SKM-1 treated with dmso at 0.1 percent for 144 hours (cell line): ENCODE data around the gene S100B.

Experiments
- DNase-seq: peaks from one replicate; lab custom pipeline; 2025; ENCODE audit not compliant: unreplicated experiment; lab: John Stamatoyannopoulos, UW

Gene S100B

DNA sequence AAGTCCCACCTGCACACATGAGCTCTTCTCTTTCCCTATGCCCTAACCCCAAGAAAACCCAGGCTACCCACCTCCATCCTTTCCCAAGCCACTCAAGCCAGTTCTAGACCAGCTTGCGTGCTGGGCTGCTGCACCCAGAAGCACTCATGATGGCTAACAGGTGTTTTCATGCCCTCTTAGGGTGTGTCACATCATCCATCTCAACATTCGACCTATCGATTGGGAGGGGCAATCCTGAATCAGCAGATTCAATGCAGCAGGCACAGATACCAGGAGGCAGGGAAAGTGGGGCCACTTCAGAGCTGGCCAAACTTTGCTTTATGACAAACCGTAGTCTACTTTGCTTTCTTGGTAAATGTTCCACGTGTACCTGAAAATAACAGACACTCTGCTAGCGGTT is 24.0 kb upstream of the S100B start:
- DNase-seq, result no peak

DNA sequence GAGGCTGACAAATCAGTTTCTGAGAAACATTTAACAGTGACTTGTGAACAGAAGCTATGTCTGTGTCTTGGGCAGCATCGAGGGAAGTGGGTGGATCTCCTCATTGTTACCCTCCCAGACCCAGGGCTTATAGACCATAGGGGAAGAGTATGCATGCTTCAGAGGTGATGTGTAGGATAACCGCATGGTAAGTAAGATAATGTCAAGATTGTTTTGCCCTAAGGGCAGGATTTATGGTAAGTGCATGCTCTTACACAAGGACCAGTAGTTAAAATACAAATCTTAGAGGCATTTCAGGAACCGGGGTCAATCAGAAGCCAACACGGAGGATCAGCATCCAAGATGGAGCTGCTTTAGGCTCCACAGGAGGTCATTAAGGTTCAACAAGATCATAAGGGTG is 22.8 kb upstream of the S100B start:
- DNase-seq, result no peak

DNA sequence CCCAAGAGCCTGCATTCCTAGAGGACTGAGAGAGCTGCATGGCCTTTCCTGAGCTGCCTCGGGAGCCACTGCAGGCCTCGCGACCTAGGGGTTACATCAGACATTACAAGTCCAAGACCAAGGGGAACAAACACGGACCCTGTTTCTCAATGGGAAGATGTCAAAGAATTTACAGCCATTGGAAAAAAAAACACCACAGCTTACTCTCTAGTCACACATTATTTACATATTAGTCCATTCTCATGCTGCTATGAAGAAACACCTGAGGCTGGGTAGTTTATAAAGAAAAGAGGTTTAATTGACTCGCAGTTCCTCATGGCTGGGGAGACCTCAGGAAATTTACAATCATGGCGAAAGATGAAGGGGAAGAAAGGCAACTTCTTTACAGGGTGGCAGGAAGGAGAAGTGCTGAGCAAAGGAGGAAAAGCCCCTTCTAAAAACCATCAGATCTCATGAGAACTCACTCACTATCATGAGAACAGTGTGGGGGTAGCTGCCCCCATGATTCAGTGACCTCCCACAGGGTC is 22.2 kb upstream of the S100B start:
- DNase-seq, result peak; percentile 43

DNA sequence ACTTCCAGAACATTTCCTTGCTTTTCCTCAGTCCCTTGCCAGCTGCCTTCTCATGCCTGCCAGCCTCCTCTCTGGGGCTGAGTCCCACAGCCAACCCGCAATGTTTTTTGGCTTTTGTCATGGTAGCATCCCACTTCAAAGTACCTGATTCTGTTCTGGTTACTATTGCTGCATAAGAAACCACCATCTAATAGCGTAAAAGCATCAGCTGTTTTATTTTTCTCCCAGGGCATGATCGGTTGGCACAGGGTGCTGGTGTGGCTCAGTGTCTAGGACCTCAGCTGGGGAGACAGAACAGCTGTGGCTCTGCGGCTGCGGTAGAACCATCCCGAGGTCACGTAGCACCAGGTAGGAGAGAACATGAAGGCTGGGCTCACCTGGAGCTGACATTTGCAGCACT is 21.7 kb upstream of the S100B start:
- DNase-seq, result no peak

- DNase-seq, result no peak
Observed at GRCh38 chr21:46625759-46626158, 20.9 kb upstream of the S100B start.

DNA sequence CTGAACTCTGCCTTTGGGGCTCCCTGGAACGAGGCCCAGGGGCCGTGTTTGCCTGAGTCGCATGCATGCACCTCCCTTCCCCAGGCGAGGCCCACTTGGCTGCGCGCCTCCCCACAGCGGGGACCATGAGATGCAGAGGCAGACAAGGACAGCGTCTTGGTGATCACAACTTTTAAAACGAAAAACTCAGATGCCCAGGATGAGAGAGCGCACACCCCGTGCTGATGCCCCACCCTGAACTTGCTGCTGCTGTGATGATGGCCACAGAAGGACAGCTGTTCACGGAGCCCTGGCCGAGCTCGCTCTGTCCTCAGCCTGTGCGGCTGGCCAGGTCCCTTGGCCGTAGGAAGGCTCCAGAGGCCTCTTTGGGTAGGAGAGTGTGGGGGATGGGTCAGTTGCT is 19.2 kb upstream of the S100B start:
- DNase-seq, result no peak

DNA sequence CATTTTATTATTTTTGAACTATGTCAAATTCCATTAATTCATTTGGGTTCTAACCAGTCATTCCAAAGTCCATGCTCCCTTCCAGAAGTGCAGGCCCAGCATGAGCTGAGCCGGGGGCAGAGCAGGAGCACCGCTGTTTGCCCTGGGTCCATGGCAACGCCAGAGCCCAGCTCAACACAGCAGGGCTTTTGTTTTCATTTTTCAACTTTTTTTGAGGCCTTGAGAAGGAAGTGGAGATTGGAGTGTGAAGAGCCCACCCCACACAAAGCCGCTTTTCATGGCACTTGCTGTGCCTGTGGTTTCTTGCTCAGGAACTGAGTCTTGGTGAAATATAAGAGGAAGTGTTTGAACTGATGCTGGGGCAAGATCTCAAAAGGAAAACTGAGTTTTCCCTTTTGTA is 17.3 kb upstream of the S100B start:
- peak; percentile 96 for DNase-seq

- DNase-seq, result no peak
Observed at GRCh38 chr21:46621457-46622182, 16.7 kb upstream of the S100B start.

DNA sequence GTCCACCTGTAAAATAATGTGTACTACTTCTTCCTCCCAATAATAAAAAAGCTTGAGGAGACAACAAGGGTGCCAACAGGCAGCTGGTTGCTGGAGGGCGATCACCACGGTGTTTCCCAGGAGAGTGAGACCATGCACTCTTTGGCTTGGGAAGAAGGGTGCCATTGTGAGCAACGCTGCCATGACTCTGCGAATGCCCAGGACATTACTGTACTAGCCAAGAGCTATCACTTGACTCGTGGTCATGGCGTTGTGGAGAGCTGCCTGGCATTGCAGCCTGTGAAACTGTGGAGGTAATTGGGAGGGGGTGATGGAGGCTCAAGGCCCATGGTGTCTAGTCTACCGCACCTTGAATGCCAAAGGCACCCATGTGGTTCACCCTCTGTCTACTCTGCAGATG is 16.0 kb upstream of the S100B start:
- no peak for DNase-seq

GRCh38 chr21:46619846-46620245 is 15.0 kb upstream of the S100B start:
- no peak for DNase-seq

- DNase-seq, result no peak
Observed at GRCh38 chr21:46618738-46619379, 14.0 kb upstream of the S100B start.

DNA sequence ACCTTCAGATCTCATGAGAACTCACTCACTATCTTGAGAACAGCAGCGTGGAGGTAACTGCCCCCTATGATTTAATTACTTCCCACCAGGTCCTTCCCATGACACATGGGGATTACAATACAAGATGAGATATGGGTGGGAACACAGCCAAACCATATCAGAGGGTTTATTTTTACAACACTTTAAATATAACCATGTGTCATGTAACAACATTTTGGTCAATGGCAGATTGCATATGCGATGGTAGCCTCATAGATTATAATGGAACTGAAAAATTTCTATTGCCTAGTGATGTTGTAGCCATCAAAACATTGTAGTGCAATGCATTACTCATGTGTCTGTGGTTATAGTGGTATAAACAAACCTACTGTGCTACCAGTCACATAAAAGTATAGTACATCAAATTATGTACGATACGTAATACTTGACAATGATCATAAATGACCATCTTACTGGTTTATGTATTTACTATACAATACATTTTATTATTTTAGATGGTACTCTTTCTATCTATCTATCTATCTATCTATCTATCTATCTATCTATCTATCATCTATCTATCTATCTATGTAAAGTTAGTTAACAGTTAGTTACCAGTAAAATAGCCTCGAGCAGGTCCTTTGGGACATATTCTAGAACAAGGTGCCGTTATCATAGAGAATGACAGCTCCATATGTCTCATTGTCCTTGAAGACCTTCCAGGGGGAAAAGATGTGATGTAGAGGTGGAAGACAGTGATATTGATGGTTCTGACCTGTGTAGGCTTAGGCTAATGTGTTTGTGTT is 12.6 kb upstream of the S100B start:
- DNase-seq, result no peak

GRCh38 chr21:46616656-46617055 is 11.8 kb upstream of the S100B start:
- DNase-seq, result no peak

GRCh38 chr21:46616050-46616449 is 11.2 kb upstream of the S100B start:
- DNase-seq, result no peak

GRCh38 chr21:46613391-46613790 is 8.5 kb upstream of the S100B start:
- DNase-seq, result no peak

- no peak for DNase-seq
Observed at GRCh38 chr21:46610018-46610701, 5.3 kb upstream of the S100B start.

DNA sequence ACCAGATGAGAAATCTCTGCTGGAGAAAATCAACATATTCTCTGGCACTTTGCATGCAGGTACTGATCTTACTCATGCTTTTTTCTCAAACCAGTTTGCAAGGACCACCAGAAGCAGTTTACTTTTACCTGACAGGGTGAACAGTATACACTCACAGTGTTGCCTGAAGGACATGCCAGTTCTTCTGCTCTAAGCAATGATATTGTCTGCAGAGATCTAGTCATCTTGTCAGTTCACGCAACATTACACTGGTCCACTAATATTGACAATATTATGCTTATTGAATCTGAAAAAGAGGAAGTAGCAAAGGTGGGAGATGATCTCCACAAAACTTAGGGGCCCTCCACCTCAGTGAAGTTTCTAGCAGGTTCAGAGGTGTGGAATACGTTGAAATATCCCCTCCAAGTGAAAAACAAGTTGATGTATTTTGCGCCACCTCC is 3.8 kb upstream of the S100B start:
- no peak for DNase-seq

GRCh38 chr21:46607636-46608035 is 2.8 kb upstream of the S100B start:
- no peak for DNase-seq

DNA sequence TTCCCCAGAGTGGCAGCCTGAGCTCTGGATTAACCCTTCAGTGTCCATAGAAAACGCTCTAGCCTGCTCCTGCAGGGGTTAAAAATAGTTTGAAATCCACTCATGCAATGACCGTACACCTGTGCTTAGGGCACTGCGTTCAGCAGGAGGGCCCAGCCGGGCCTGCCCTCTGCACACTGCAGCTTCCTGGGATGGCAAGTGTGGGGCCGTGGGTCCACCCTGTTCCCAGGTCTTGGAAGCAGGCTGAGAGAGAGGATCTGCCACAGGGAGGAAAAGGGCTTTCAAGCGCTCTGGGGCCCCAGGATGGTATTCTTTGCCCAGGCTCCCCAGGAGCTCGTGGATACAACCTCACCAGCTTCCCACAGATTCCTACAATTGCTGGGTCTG is 1.5 kb upstream of the S100B start:
- no peak for DNase-seq

DNA sequence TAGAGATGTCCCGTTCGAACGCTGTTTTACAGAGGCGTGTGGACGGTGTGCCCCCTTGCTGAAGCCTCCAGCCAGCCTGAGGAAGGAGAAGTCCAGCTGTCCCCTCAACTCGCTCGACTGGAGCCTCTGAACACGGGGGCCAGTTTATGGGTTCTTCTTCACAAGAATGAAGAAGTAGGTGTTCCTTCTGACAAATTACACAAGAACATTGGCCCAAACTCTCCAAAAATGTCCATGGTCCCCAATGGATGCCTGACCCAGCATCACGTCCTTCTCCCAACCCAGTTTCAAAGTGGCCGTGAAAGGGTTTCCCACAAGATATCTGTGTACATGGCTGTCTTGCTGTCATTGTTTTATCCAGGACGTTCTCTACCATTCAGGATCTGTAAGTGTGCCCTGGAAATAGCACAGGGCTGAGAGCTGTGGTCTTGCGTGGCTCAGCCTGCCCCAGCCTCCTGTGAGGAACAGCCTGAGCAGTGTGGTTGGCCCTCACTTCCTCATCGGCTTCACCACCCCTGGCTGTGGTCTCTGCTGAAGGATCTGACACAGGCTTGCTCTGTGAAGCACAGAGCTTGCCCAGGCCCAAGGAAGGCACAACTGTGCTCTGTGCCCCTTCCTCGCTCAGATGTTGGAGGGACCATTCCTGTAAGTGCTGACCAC is 1.0 kb upstream of the S100B start:
- peak; percentile 92 for DNase-seq
